AG08396 (cell line): ENCODE results near the gene FRMD4B.

Experiments
- DNase-seq: peaks from one replicate; pipeline ENCODE4 v3.0.0; 2012; ENCODE audit warnings: low spot score, mixed read lengths

Gene FRMD4B

DNA sequence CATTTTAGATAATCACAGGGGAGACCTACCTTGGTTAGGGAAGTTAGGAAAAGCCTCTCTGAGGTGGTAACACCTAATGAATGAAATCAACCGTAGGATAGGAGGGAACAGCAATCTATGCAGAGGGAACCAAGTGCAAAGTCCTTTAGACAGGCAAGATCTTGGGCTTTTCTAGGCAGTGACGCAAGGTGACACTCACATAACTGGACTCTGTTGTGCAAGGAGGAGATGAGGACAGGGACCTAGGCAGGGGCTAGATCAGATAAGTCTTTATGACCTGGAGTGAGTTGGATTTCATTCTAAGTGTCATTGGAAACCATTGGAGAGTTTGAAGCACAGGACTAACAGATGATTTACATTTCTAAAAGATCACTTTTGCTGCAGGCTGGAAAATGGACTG, 258.9 kb downstream of the FRMD4B start:
- DNase-seq: no peak

DNA sequence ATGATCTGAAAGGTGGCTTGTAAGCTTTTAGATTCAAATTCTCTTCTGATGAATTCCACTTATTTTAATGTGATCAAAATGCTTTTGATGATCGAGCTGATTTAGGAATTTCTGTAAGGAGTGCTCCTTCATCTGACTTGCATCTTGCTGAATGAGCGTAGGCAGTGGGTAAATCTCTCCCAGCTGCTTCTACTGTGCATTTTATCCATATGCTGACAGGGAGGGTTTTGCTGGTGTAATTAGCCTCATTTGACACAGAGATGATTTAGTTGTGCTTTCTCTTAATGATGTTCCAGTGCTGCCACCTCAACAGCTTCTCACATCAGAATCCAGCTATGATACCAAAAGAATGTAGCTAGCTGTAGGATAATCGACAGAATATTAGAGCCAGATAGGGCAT, 259.7 kb downstream of the FRMD4B start:
- DNase-seq: no peak

DNA sequence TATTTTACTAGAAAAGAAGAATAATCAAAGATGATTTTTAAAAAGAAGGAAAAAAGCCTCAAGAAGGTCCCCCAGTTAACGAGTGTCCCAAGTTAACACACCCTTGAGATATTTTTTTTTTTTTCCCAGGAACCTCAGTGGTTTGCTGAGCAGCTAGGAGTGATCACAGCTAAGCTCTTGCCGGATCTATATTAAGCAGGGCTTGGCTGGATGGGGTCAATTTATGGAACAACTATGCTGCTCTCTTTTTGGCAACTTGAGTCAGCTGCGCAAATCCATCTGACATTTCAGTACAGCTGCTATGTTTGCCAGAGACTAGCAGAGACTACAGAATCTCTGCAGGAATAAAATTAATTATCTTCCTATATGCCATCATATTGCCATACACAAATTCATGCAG, 263.5 kb downstream of the FRMD4B start, which contains the start of gene LMOD3:
Gene LMOD3 (minus strand): TSS at position 193 of the 400 bp plus-strand sequence. CDS start 209 bp downstream, outside the sequence.
- no peak for DNase-seq

DNA sequence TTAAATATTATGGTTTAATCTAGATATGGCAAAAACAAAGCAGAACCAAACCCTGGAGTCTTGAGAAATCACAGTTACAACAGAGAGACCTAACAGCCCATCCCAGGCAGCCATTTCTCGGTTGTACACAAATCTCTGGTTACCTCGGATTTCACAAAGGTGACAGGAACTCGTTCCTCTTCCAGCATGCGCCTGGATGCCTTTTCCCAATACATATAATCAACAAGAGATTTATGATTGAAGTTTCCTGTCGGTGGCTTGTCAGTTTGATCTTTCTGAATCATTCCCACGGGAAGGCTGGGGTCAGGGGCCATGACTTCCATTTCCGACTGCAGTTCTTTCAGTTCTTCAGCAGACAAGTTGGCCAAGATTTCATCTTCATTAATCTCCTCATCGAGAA, 263.9 kb downstream of the FRMD4B start:
- DNase-seq: no peak

DNA sequence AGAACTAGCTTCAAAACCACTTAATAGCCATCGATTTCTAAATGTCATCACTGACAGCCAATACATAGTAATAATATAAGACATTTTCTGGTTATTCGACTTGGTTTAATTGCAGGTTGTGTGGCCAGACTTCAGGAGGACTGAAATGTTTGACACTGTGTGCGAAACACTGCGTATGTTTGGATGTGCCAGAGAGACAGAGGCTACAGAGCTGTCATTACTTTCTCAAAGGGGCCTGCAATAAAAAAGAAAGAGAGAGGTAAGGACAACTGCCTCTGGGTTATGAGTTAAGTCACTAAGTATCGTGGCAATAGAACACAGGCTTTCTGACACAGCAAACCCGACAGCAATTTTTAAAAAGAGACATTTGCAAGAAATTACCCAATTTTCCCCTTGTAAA, 264.4 kb downstream of the FRMD4B start:
- DNase-seq: no peak

GRCh38 chr3:69120879-69121464, 264.9 kb downstream of the FRMD4B start:
- DNase-seq: peak; percentile 37
